MCF 10A (cell line): ENCODE data around the gene SGK1. TPM values are rescaled to one million over a fixed set of nuclear protein-coding genes. Genes with fewer than 3 reads are reported as not detected.

Experiments
- BruUV-seq: library from RNA; stranded (reverse); fragments of 400-500 nt; replicated peaks from 2 replicates; lab custom pipeline; 2021; lab: Mats Ljungman, UMichigan
- CTCF ChIA-PET: fragments of 300-600 bp; sonication (Branson Sonifier 250); formaldehyde crosslinking; extraction: SDS; loops from one replicate; lab custom pipeline; 2021; ENCODE audit warnings: antibody characterized with exemption, inconsistent platforms; lab: Yijun Ruan, JAX
- POLR2A ChIA-PET: fragments of 300-600, 350-650 bp; sonication (Branson Sonifier 250); formaldehyde crosslinking; extraction: SDS; loops from one replicate; lab custom pipeline; 2020; ENCODE audit warnings: antibody characterized with exemption, inconsistent platforms; lab: Yijun Ruan, JAX
- DNase-seq: peaks from one replicate; pipeline ENCODE4 v3.0.0-alpha.2; 2018; ENCODE audit not compliant: unreplicated experiment
- H3K27ac Mint-ChIP-seq: one replicate; pipeline ENCODE4 v1.8.0; 2022; ENCODE audit warnings: mild to moderate bottlenecking, low read depth, mixed read lengths; ENCODE audit not compliant: unreplicated experiment
- H3K27me3 Mint-ChIP-seq: one replicate; pipeline ENCODE4 v1.8.0; 2022; ENCODE audit warnings: mixed read lengths; ENCODE audit not compliant: insufficient read depth, unreplicated experiment
- H3K36me3 Mint-ChIP-seq: one replicate; pipeline ENCODE4 v1.8.0; 2022; ENCODE audit warnings: mild to moderate bottlenecking, moderate library complexity, mixed read lengths; ENCODE audit not compliant: insufficient read depth, unreplicated experiment
- H3K4me1 Mint-ChIP-seq: one replicate; pipeline ENCODE4 v1.8.0; 2022; ENCODE audit warnings: mixed read lengths; ENCODE audit not compliant: insufficient read depth, unreplicated experiment
- H3K4me3 Mint-ChIP-seq: one replicate; pipeline ENCODE4 v1.8.0; 2022; ENCODE audit warnings: mild to moderate bottlenecking, moderate library complexity, mixed read lengths; ENCODE audit not compliant: unreplicated experiment
- H3K9me3 Mint-ChIP-seq: one replicate; pipeline ENCODE4 v1.8.0; 2022; ENCODE audit warnings: mixed read lengths; ENCODE audit not compliant: unreplicated experiment
- intact Hi-C: fragments of 100-400 bp; cut with micrococcal nuclease; formaldehyde crosslinking; loops from 2 replicates; pipeline ENCODE4 v1.14.1; 2022
- total RNA-seq: library from RNA; stranded (reverse); gene quantifications from 2 replicates; pipeline ENCODE4 v1.2.3, GENCODE V29; 2022
- TF ChIP-seq, protein P1 (sequence below): fragments of 200-600 bp; IDR thresholded peaks from one replicate; pipeline ENCODE4 v1.8.0; 2022; ENCODE audit warnings: antibody characterized with exemption, mild to moderate bottlenecking; ENCODE audit not compliant: unreplicated experiment

Gene SGK1
- total RNA-seq, 1 experiment from 2014 or later: 30.8 TPM

DNA sequence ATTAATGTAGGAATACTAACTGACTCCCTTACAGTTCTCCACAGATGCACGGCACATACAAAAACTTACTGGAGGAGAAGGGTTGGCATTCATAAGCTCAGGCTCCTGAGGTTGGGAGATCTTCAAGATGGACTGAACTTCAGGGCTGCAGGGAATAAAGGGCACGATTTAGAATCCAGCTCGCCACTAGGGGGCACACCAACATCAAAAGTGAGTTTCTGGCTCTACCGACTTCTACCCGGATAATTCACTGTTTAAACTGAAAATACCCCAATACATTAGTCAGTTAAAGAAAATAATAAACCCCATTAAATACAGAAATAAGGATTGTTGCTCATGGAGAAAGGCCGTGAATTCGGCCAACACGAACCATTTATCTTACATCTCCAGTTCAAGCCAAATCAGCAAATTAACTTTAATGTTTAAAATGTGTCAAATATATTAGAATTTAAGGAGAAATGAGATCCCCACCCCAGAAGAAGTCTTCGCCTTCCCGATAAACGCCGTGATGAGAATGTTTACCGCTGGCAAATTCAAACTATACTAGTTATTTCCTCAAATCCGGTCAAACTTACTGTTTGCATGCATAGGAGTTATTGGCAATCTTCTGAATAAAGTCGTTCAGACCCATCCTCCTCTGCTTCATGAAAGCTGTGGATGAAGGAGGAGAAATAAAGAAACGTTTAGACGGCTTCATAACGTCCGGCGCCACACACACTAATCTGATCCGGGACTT, 143.8 kb downstream of the SGK1 start:
- peaks cover 45% of the 10 kb centered on the region for H3K4me1 Mint-ChIP-seq
- BruUV-seq: TSS peak; percentile 77

DNA sequence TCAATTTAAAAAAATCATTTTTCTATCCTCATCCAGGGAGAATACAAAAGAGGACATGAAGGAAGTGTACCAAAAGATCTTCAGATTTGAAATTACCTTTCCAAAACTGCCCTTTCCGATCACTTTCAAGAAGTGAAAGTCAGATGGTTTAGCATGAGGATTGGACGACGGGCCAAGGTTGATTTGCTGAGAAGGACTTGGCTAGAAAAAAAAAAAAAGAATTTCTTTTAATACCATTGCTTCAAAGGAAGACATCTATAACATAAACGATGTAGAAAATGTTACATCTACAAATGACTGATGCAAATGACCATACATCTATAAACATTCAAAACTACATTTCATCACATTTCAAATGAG, 144.6 kb downstream of the SGK1 start:
- peaks cover 41% of the 10 kb centered on the region for H3K4me1 Mint-ChIP-seq
- TF ChIP-seq, protein P1, sequence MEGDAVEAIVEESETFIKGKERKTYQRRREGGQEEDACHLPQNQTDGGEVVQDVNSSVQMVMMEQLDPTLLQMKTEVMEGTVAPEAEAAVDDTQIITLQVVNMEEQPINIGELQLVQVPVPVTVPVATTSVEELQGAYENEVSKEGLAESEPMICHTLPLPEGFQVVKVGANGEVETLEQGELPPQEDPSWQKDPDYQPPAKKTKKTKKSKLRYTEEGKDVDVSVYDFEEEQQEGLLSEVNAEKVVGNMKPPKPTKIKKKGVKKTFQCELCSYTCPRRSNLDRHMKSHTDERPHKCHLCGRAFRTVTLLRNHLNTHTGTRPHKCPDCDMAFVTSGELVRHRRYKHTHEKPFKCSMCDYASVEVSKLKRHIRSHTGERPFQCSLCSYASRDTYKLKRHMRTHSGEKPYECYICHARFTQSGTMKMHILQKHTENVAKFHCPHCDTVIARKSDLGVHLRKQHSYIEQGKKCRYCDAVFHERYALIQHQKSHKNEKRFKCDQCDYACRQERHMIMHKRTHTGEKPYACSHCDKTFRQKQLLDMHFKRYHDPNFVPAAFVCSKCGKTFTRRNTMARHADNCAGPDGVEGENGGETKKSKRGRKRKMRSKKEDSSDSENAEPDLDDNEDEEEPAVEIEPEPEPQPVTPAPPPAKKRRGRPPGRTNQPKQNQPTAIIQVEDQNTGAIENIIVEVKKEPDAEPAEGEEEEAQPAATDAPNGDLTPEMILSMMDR: no peak
- POLR2A ChIA-PET: interaction anchor here (0.6 to 1.8 kb wide), 26 partner anchors 13 to 767 kb away, joined by 3 to 39 read pairs (median 4); no protein-coding TSS in a partner anchor
- peak overlapping the region; percentile 95 for H3K4me3 Mint-ChIP-seq
- CTCF ChIA-PET: interaction anchor here (0.6 to 1.6 kb wide), 11 partner anchors 16 to 767 kb away, joined by 3 to 19 read pairs (median 5); no protein-coding TSS in a partner anchor
- intact Hi-C loops: loop anchor here (2.0 to 5.0 kb wide), 2 partner anchors 17 to 769 kb away; no protein-coding TSS in a partner anchor
- no peak for DNase-seq
- H3K9me3 Mint-ChIP-seq: no peaks in the 10 kb centered on the region
- no TSS peak for BruUV-seq
- peak overlapping the region; percentile 92 for H3K27ac Mint-ChIP-seq
- H3K27me3 Mint-ChIP-seq: no peaks in the 10 kb centered on the region
- H3K36me3 Mint-ChIP-seq: peaks cover 66% of the 10 kb centered on the region

More for the DNA sequence above, 143.8 kb downstream of the SGK1 start:
- TF ChIP-seq, protein P1: peak; percentile 86
- Mint-ChIP-seq H3K36me3 (peaks cover 58% of the 10 kb centered on the region), H3K27ac (peak overlapping the region; percentile 92), H3K9me3 (no peaks in the 10 kb centered on the region), H3K27me3 (no peaks in the 10 kb centered on the region), H3K4me3 (peak overlapping the region; percentile 95)
- ChIA-PET POLR2A (interaction anchor here (0.6 to 1.8 kb wide), 30 partner anchors 14 to 830 kb away, joined by 3 to 39 read pairs (median 4); no protein-coding TSS in a partner anchor), CTCF (interaction anchor here (0.6 to 1.6 kb wide), 14 partner anchors 9 to 766 kb away, joined by 3 to 19 read pairs (median 4); no protein-coding TSS in a partner anchor)
- intact Hi-C loops: loop anchor here (1.0 to 5.0 kb wide), 7 partner anchors 17 to 768 kb away; no protein-coding TSS in a partner anchor
- DNase-seq: peak; percentile 90

DNA sequence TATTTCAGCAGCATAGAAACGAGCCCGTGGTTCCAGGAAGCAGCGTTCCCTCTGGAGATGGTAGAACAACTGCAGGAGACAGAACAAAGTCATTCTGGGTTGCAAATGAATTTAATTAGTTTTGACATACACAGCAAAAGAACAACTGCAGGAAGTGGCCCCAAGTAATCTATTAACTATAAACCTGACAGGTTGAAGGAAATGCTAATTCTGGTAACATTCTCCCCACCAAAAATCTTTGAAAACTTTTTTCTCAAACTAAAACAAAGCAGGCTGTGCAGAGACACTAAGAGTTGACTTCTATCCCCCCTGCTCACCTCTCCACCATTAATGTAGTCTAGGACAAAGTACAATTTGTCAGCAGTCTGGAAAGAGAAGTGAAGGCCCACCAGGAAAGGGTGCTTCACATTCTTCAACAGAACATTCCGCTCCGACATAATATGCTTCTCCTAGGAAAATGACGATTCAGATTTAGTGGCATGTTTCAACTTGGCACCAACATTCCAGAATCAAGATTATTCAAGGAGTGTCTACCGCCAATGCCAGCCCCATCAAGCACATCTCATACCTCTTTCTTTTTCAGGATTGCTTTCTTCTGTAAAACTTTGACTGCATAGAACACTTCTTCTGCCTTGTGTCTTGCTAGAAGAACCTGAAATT, 145.1 kb downstream of the SGK1 start:
- DNase-seq: no peak
- H3K36me3 Mint-ChIP-seq: peaks cover 71% of the 10 kb centered on the region
- CTCF ChIA-PET: interaction anchor here (1.7 to 3.1 kb wide), 3 partner anchors 16 to 650 kb away, joined by 4 to 28 read pairs (median 8); no protein-coding TSS in a partner anchor
- H3K9me3 Mint-ChIP-seq: no peaks in the 10 kb centered on the region
- intact Hi-C loops: loop anchor here (2.0 to 5.0 kb wide), 2 partner anchors 16 to 769 kb away; no protein-coding TSS in a partner anchor
- BruUV-seq: no TSS peak
- POLR2A ChIA-PET: interaction anchor here (1.1 to 3.8 kb wide), 5 partner anchors 263 to 654 kb away, joined by 3 to 28 read pairs (median 7); no protein-coding TSS in a partner anchor
- H3K4me1 Mint-ChIP-seq: peaks cover 36% of the 10 kb centered on the region
- peak overlapping the region; percentile 95 for H3K4me3 Mint-ChIP-seq
- H3K27me3 Mint-ChIP-seq: no peaks in the 10 kb centered on the region
- TF ChIP-seq, protein P1: no peak
- H3K27ac Mint-ChIP-seq: peak overlapping the region; percentile 92
